ENCODE results near the gene FIBCD1.

FIBCD1 gene

GRCh38 chr9:130936285-130937117 is 2.5 kb downstream of the FIBCD1 start:
- DNase-seq (ENCODE audit: low read depth, low spot score), result peak; percentile 66

GRCh38 chr9:130935648-130936271 is 3.3 kb downstream of the FIBCD1 start:
- DNase-seq (ENCODE audit: low read depth, low spot score), result no peak

- no peak for DNase-seq (ENCODE audit: low read depth, low spot score)
Measured at GRCh38 chr9:130934702-130935647, 4.1 kb downstream of the FIBCD1 start.

- no peak for DNase-seq (ENCODE audit: low read depth, low spot score)
Measured at GRCh38 chr9:130934246-130934645, 4.8 kb downstream of the FIBCD1 start.

GRCh38 chr9:130933114-130934046 is 5.7 kb downstream of the FIBCD1 start:
- no peak for DNase-seq (ENCODE audit: low read depth, low spot score)

- DNase-seq (ENCODE audit: low read depth, low spot score), result no peak
Measured at GRCh38 chr9:130932255-130933079, 6.6 kb downstream of the FIBCD1 start.

- no peak for DNase-seq (ENCODE audit: low read depth, low spot score)
Measured at GRCh38 chr9:130931508-130932254, 7.4 kb downstream of the FIBCD1 start.

GRCh38 chr9:130930804-130931349 is 8.2 kb downstream of the FIBCD1 start:
- DNase-seq (ENCODE audit: low read depth, low spot score), result no peak

- no peak for DNase-seq (ENCODE audit: low read depth, low spot score)
Measured at GRCh38 chr9:130930132-130930803, 8.8 kb downstream of the FIBCD1 start.

GRCh38 chr9:130929571-130930038 is 9.4 kb downstream of the FIBCD1 start:
- DNase-seq (ENCODE audit: low read depth, low spot score), result no peak

- DNase-seq (ENCODE audit: low read depth, low spot score), result no peak
Measured at GRCh38 chr9:130927995-130928900, 10.8 kb downstream of the FIBCD1 start.

GRCh38 chr9:130927338-130927737 is 11.7 kb downstream of the FIBCD1 start:
- DNase-seq (ENCODE audit: low read depth, low spot score), result no peak

GRCh38 chr9:130925050-130925678 is 13.9 kb downstream of the FIBCD1 start:
- DNase-seq (ENCODE audit: low read depth, low spot score), result no peak

GRCh38 chr9:130924448-130924788 is 14.6 kb downstream of the FIBCD1 start:
- DNase-seq (ENCODE audit: low read depth, low spot score), result no peak

GRCh38 chr9:130923611-130924447 is 15.2 kb downstream of the FIBCD1 start:
- DNase-seq (ENCODE audit: low read depth, low spot score), result no peak
